ENCODE data around the gene MRPL19.
"Not testable (repeated sequence)": the region's sequence is repeated elsewhere in the genome, so short reads cannot be mapped to it uniquely, and the experiment has no call there.

MRPL19 gene

GRCh38 chr2:75616933-75617332 lies 29.6 kb upstream of the MRPL19 start:
- DNase-seq, result no peak

DNA sequence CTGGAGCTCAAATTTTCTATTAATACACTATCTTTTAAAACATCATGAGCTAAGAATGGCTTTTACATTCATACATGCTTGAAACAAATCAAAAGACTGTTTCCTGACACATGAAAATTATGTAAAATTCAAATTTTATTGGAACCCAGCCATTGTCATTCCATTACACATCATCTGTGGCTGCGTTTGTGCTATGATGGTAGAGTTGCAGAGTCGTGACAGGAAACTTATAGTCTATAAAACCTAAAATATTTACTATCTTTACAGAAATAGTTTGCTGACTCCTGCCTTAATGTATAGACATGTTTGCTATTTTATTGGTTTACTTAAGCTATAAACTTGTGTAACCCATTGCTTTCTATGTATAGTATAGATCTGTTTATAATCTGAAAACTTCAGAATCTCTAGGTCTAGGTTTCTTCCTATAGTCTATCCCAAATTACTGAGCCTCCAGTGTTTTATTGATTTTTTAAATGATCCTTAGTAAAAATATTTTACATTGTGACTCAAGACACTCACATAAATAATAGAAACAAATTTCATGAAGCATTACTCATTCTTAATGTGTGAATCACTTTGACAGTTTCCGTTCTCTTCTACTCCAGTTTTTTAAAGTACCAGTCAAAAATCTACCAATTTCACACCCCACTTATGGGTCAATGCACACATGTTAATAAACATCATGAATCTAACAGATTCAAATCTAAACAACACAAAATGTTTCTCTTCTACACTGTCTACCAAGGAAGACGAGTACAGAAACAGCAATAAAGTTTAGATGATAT lies 26.4 kb upstream of the MRPL19 start:
- DNase-seq, result no peak

GRCh38 chr2:75621228-75621627 lies 25.4 kb upstream of the MRPL19 start:
- no peak for DNase-seq

GRCh38 chr2:75622500-75622899 lies 24.1 kb upstream of the MRPL19 start:
- no peak for DNase-seq

- DNase-seq, result no peak
Observed at GRCh38 chr2:75622929-75623328, 23.7 kb upstream of the MRPL19 start.

- peak; percentile 72 to 80 for DNase-seq
Observed at GRCh38 chr2:75627902-75628504, 18.6 kb upstream of the MRPL19 start.

- no peak for DNase-seq
Observed at GRCh38 chr2:75632091-75632701, 14.4 kb upstream of the MRPL19 start.

GRCh38 chr2:75632813-75633212 lies 13.8 kb upstream of the MRPL19 start:
- no peak for DNase-seq

GRCh38 chr2:75633620-75634019 lies 13.0 kb upstream of the MRPL19 start:
- DNase-seq, result no peak

DNA sequence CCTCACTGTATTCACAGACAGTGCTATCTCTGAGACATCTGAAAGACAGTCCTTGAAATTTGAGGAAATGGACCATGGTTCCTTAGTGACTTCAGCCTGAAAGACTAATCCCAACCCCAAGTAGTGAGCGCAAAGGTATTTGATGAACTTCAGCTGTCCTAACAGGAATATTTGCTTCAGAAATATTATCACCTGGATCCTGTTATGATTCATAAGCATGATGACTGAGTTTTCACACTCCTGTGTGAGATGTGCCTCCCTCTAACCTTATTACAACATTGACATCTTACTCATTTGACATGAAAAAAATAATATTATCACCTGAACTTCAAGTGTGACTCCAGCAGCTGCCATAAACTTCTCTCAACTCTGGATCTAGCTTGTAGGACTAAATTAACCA lies 11.6 kb upstream of the MRPL19 start:
- no peak for DNase-seq

GRCh38 chr2:75637568-75637967 lies 9.0 kb upstream of the MRPL19 start:
- DNase-seq, result no peak

DNA sequence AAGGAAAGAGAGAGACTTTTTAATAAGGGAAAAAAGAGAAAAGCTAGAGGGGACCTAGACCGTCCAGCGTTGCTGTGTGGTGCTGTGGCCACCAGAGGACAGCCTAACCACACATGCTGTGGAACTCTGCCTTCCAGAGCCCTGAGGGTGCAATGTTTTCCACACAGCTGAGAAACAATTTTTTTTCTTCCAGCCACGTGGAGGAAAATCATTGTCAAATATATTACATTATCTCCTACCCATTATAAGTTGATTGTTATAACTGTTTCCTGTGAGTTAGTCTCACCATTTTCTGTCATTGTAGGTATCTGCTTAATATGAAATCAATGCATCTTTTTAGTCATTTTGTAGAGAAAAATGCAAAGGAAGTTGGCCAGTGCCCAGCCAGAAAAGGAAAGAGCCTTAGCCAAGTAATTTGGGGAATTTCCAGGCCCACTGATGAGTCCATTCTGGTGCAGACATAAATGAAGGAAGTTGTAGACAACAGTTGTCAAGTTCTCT lies 5.9 kb upstream of the MRPL19 start:
- DNase-seq, result peak; percentile 45 to 65

- no peak for DNase-seq
Observed at GRCh38 chr2:75641587-75641986, 5.0 kb upstream of the MRPL19 start.

DNA sequence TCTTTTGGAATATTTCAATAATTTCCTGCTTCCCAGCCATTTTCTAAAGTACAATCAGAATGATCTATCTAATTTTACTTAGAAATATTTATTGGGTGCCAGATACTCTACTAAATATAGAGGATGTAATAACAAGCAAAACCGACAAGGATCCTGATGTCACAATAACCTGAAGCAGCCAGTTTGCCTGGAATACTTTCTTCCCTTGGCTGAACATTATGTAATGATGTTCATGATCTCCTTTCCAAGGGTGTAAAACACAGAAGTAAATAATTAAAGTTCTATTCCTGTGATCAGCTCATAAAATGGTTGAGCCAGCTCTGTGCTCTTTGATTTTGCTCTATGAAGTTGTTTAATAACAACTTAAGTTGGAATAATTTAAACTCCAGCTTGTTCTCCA lies 2.6 kb upstream of the MRPL19 start:
- no peak for DNase-seq

DNA sequence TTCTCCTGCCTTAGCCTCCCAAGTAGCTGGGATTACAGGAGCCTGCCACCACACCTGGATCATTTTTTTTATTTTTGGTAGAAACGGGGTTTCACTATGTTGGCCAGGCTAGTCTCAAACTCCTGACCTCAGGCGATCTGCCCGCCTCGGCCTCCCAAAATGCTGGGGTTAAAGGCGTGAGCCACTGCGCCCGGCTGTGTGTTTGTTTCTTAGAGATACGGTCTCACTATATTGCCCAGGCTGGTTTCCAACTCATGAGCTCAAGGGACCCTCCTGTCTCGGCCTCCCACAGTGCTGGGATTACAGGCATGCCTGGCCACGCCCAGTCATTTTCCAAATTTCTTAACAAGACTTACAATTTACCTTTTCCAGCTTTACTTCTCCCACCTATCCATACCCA lies 940 bp upstream of the MRPL19 start:
- no peak for DNase-seq

GRCh38 chr2:75646090-75646582 lies 447 bp upstream of the MRPL19 start:
- no peak for DNase-seq

DNA sequence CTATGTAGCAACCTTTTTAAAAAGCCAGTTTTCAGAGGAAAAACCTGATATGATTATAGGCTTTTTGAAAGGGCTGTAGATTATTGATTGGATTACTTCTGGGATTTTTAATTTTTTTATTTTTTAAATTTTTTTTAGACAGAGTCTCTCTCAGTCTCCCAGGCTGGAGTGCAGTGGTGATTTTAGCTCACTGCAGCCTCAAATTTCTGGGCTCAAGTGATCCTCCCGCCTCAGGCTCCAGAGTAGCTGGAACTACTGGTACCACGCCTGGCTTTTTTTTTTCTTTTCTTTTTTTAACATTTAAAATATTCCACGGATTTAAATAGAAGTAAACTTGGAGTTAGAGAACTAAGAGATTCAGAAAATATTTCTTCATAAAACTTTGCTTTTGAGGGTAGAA lies 1.2 kb downstream of the MRPL19 start:
- DNase-seq, result no peak

GRCh38 chr2:75654012-75654411 lies 7.4 kb downstream of the MRPL19 start:
- DNase-seq, result no peak

DNA sequence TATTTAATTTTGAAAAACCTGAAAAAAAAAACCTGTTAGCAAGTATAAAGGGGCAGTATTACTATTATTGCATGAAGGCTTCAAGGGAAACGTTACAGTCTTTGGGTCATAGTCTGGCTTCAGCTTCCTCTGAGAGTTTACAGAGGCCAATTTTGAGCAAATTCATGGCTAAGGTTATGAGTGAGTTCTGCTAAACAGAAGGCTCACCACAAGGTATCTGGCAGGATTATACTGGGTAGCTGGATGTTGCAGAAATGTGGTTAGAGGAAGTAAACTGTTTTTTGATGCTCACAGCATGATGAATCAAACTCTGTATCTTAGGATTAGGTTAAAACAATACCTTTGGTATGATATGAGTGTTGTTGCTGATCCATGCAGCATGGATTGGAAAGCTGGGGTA lies 9.3 kb downstream of the MRPL19 start:
- DNase-seq, result no peak

- no peak for DNase-seq
Observed at GRCh38 chr2:75656563-75656962, 10.0 kb downstream of the MRPL19 start.

- DNase-seq, result no peak
Observed at GRCh38 chr2:75657798-75658197, 11.2 kb downstream of the MRPL19 start.

DNA sequence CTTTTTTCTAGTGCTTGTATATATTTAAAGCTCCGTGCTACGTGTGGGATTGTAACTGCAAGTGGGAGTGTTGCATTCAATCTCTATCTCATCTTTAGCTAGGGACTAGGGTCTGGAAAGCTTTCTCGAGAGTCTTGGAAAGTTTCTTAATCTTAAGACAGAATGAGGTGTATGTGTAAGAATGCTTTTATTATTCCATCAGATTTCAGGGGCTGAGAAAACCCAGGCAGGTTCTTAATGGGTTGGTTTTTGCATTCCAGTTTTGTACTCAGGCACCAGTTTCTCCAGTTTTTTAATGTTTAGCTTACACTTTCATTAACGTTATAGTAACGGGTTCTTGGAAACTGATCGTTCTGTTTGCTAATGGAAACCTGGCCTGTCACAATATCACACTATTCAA lies 20.3 kb downstream of the MRPL19 start:
- no peak for DNase-seq

DNA sequence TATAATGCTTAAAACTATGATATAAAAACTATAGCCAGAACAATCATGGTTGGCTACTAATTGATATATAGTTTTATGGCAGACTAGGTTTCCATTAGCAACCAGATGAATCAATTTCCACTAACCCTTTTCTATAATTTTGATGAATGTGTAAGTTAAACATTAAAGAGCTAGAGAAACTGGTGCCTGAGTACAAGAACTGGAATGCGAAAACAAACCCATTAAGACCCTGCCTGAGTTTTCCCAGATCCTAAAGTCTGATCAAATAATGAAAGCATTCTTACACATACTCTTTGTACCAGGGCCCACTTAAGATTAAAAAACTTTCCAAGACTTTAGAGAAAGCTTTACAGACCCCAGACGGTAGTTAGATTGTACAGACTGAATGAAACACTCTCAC lies 21.3 kb downstream of the MRPL19 start:
- DNase-seq, result no peak

DNA sequence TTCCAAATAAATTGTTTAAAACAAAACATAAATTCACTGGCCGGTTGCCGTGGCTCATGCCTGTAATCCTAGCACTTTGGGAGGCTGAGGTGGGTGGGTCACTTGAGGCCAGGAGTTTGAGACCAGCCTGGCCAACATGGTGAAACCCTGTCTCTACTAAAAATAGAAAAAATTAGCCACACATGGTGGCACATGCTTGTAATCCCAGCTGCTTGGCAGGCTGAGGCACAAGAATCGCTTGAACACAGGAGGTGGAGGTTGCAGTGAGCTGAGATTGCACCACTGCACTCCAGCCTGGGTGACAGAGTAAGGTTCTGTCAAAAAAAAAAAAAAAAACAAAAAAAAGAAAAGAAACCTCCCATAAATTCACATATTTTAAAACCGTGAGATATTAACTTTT lies 28.8 kb downstream of the MRPL19 start:
- not testable (repeated sequence) for DNase-seq

Data from NCI-H2081 (cell line).